ENCODE data around the gene CISD1. TPM values are rescaled to one million over a fixed set of nuclear protein-coding genes. Genes with fewer than 3 reads are reported as not detected.

The CISD1 gene
- total and polyA plus RNA-seq, 2 experiments from 2014 or later = 31.7 to 212 TPM

- DNase-seq (ENCODE audit: low read depth in 1 of 2, low spot score in 1 of 2) = no peak
- TF ChIP-seq CTCF (IDR thresholded peaks at IDR 0.05; ENCODE audit: low read depth, low read length) = no peak
- Histone ChIP-seq H3K36me3 (no peaks in the 10 kb centered on the region), H3K9me3 (ENCODE audit: low read depth) (no peaks in the 10 kb centered on the region), H3K27ac (peak overlapping the region; percentile 93), H3K27me3 (no peaks in the 10 kb centered on the region), H3K4me3 (peak overlapping the region; percentile 89), H3K4me1 (ENCODE audit: low read depth) (peaks cover 15% of the 10 kb centered on the region)
These were observed 462 bp upstream of the CISD1 start for GRCh38 chr10:58268454-58268945.

- Histone ChIP-seq H3K9me3 (ENCODE audit: low read depth) (no peaks in the 10 kb centered on the region), H3K36me3 (no peaks in the 10 kb centered on the region), H3K4me3 (peak overlapping the region; percentile 89), H3K4me1 (ENCODE audit: low read depth) (peaks cover 10% of the 10 kb centered on the region), H3K27me3 (no peaks in the 10 kb centered on the region), H3K27ac (peak overlapping the region; percentile 91)
- DNase-seq (ENCODE audit: low read depth in 1 of 2, low spot score in 1 of 2) = no peak
- TF ChIP-seq CTCF (IDR thresholded peaks at IDR 0.05; ENCODE audit: low read depth, low read length) = no peak
These were observed 874 bp downstream of the CISD1 start for GRCh38 chr10:58269782-58270290.

- no peak overlapping the region for H3K4me3 ChIP-seq
- H3K36me3 ChIP-seq = peaks cover 21% of the 10 kb centered on the region
- H3K27me3 ChIP-seq = no peaks in the 10 kb centered on the region
- peaks cover under 1% of the 10 kb centered on the region for H3K4me1 ChIP-seq (ENCODE audit: low read depth)
- no peak for DNase-seq (ENCODE audit: low read depth in 1 of 2, low spot score in 1 of 2)
- no peaks in the 10 kb centered on the region for H3K9me3 ChIP-seq (ENCODE audit: low read depth)
- H3K27ac ChIP-seq = no peak overlapping the region
- no peak for TF ChIP-seq CTCF (IDR thresholded peaks at IDR 0.05; ENCODE audit: low read depth, low read length)
These were observed 6.3 kb downstream of the CISD1 start for GRCh38 chr10:58275261-58275660.

- H3K4me1 ChIP-seq (ENCODE audit: low read depth) = no peaks in the 10 kb centered on the region
- no peak overlapping the region for H3K4me3 ChIP-seq
- no peak overlapping the region for H3K27ac ChIP-seq
- no peaks in the 10 kb centered on the region for H3K27me3 ChIP-seq
- peak in 1 of 2 donors; percentile 70 for DNase-seq (ENCODE audit: low read depth in 1 of 2, low spot score in 1 of 2)
- no peaks in the 10 kb centered on the region for H3K9me3 ChIP-seq (ENCODE audit: low read depth)
- no peak for TF ChIP-seq CTCF (IDR thresholded peaks at IDR 0.05; ENCODE audit: low read depth, low read length)
- H3K36me3 ChIP-seq = peaks cover 21% of the 10 kb centered on the region
These were observed 6.9 kb downstream of the CISD1 start for GRCh38 chr10:58275908-58276307.

- H3K27ac ChIP-seq = no peak overlapping the region
- no peaks in the 10 kb centered on the region for H3K4me1 ChIP-seq (ENCODE audit: low read depth)
- no peak for TF ChIP-seq CTCF (IDR thresholded peaks at IDR 0.05; ENCODE audit: low read depth, low read length)
- DNase-seq (ENCODE audit: low read depth in 1 of 2, low spot score in 1 of 2) = no peak
- H3K27me3 ChIP-seq = no peaks in the 10 kb centered on the region
- peaks cover 21% of the 10 kb centered on the region for H3K36me3 ChIP-seq
- no peaks in the 10 kb centered on the region for H3K9me3 ChIP-seq (ENCODE audit: low read depth)
- H3K4me3 ChIP-seq = no peak overlapping the region
These were observed 9.5 kb downstream of the CISD1 start for GRCh38 chr10:58278274-58278961.
